Suppressor macrophage (primary cell): ENCODE measurements around the gene ACTR3.
"Not testable (repeated sequence)": the region's sequence is repeated elsewhere in the genome, so short reads cannot be mapped to it uniquely, and the experiment has no call there.

Source experiments
- DNase-seq, 4 experiments: peaks; one replicate each; pipeline ENCODE4 v3.0.0-alpha.2; 2020 to 2022
- total RNA-seq, 17 experiments: gene quantifications; one replicate each; lab custom pipeline; 2026; ENCODE audit warnings: mixed read lengths in 6 of 17, inconsistent platforms in 3 of 17; lab: John Stamatoyannopoulos, UW

ACTR3 gene
- 864 to 1,559 (median 1,154) reads per million in 17 experiments for total RNA-seq

GRCh38 chr2:113889471-113890252 lies at the start of gene ACTR3:
Gene ACTR3 (plus strand): TSS chr2:113890089. CDS start chr2:113890280, 191 bp downstream.
- peak; percentile 99 to 100 (median 100) for DNase-seq

- no peak for DNase-seq
Observed at GRCh38 chr2:113840518-113840917, 49.4 kb upstream of the ACTR3 start.

DNA sequence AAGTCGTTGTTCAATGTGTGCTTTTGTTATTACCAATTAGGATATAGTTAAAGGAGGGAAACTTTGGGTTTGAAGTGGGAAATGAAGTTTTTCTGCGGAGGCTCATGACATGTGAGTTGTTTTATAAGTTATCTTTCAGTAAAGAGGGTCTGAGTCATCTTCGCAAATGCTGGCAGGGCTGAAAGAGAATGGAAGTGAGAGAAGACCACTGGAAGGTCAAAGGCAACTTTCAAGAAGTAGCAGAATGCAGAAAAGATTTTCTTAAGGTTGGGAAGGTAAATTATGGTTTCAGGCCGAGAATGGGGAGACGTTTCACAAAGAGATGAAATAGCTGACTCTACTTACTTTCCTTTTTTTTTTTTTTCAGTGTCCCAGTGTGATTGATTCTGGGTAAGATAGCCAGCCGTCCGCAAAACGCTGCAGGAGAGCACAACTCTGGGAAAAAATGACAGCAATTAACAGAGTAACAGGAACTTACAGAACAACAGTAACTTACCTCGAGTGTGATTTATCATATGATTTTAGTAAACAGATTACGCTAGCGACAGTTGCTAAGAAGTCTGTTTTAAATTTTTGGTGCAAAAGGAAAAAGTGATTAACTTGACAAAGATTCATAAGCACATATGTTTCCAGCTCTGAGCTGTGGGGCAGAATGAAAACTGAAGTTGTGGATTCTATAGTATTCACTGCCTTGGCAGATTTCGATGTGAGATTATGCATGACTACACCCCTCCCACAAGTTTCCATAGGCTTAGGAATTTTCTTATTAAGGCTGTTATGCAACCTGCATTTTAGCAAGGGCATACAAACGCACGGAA lies 46.8 kb upstream of the ACTR3 start:
- no peak for DNase-seq

GRCh38 chr2:113843737-113844050 lies 46.2 kb upstream of the ACTR3 start:
- DNase-seq = not testable (repeated sequence)

DNA sequence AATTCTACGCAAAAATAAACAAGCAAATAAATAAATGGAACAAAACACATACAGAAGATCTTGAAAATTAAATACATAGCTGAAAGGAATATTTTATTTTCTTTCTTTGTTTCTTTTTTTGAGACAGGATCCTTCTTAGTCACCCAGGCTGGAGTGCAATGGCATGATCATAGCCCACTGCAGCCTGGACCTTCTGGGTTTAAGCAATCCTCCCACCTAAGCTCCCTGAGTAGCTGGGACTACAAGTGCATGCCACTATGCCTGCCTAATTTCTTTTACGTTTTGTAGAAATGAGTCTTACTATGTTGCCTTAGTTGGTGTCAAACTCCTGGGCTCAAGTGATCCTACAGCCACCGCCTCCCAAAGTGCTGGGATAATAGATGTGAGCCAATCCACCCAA lies 44.6 kb upstream of the ACTR3 start:
- DNase-seq = peak in 1 of 4 experiments; percentile 32

DNA sequence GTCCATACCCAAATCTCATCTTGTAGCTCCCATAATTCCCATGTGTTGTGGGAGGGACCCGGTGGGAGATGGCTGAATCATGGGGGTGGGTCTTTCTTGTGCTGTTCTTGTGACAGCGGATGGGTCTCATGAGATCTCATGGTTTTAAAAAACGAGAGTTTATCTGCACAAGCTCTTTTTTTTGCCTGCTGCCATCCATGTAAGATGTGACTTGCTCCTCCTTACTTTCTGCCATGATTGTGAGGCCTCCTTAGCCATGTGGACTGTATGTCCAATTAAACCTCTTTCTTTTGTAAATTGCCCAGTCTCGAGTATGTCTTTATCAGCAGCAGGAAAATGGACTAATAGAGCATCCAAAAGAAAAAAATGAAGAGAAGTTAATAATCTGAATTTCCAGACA lies 44.1 kb upstream of the ACTR3 start:
- DNase-seq = not testable (repeated sequence)

DNA sequence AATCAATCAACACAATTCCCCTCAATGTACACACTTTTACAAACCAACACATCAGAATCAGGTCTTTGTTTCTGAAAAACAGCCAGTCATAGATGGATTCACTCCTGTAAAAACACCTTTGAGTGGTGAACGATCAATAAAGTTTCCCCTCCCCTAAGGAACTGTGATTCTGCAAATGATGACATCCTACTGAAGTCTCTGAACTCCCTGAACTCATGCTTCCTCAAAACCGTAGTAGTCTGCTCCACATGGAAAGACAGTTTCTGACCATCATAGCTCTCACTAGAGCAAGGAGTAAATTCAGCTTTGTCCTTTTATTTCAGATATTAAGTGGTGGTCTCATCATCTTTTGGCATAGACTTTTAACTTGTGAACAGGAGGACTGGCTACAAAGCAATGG lies 43.5 kb upstream of the ACTR3 start:
- DNase-seq = peak in 3 of 4 experiments; percentile 52 to 71 (median 56)

DNA sequence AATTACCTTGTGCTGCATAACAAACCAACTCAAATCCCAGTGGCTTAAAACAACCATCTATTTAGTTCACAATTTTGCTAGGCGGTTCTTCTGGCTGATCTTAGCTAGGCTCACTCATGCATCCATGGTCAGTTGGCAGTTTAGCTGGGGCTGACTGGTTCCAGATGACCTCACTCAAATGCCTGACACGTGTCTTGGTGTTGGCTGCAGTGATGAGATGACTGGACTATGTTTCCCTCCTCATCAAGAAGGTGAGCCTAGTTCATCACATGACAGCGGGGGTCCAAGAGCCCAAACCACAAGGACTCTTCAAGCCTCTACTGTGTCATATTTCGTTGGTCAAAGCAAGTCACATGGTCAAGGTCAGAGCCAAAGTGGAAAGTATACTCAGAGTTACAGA lies 42.7 kb upstream of the ACTR3 start:
- peak in 1 of 4 experiments; percentile 66 for DNase-seq

DNA sequence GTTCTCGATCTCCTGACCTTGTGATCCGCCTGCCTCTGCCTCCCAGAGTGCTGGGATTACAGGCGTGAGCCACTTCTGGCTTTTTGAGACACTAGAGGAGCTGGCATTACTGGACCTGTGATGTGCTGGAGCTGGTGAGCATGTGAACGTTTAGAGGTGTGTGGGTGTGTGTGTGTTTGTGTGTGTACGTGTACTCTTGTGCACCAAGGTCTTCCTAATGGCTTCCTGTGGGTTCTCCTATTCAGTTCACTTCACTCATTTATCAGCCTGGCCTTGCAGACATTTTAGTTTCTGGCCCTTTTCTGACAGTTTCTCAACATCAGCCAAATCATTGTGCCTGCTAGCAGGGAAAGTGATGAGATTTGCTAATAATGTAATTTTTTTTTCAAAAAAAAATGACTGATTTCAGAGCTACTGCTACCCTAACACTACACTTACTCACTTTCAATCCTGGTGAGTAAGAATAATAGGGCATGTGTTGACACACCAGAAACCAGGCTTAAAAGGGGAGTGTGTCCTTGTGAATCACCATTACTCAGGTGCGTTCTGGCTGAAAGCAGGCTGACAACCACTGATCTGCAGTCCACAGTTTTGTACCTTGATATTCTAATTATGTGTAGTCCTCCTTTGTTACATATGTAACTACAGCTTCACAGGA lies 41.0 kb upstream of the ACTR3 start:
- DNase-seq = no peak

DNA sequence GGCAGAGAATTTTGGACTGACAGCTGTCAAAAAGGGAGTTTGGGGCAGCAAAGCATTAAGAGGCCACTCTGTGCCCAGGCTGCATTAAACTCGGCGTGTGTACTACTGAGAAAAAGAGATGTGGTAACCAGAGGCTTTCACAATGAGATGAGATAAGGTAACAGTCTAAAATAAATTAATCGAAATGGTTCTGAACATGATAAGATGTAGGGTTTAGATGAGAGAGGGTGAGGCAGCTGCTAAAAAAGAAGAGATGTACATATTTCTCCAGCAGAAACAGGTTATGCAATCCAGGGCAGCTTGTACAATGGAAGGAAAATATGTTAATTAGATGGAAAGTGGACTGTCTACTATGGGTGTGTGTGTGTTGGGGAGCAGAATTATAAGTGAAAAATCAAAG lies 39.2 kb upstream of the ACTR3 start:
- DNase-seq = no peak

GRCh38 chr2:113851640-113852039 lies 38.2 kb upstream of the ACTR3 start:
- DNase-seq = no peak

GRCh38 chr2:113854208-113854607 lies 35.7 kb upstream of the ACTR3 start:
- DNase-seq = no peak

GRCh38 chr2:113854970-113855740 lies 34.7 kb upstream of the ACTR3 start:
- peak; percentile 35 to 72 (median 63) for DNase-seq

- peak in 3 of 4 experiments; percentile 25 to 84 (median 82) for DNase-seq
Observed at GRCh38 chr2:113857464-113857863, 32.4 kb upstream of the ACTR3 start.

DNA sequence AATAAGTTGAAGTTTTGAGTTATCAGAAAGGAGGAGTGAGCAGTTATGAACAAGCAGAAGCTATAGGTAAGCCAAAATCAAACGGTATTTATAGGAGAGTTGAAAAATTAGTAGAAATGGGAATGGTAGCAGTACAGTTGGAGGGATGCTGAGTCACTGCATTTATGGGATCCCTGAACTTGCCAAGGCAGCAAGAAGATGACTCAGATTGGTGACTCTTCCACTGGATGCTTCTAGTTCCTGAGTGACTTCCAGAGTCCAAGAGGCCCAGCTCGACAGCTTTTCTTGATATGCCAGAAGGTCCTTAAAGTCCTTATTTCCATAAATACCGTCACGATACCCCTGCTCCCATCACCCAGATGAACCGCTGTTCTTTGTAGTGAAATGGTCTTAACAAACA lies 31.1 kb upstream of the ACTR3 start:
- DNase-seq = peak; percentile 67 to 90 (median 83)

DNA sequence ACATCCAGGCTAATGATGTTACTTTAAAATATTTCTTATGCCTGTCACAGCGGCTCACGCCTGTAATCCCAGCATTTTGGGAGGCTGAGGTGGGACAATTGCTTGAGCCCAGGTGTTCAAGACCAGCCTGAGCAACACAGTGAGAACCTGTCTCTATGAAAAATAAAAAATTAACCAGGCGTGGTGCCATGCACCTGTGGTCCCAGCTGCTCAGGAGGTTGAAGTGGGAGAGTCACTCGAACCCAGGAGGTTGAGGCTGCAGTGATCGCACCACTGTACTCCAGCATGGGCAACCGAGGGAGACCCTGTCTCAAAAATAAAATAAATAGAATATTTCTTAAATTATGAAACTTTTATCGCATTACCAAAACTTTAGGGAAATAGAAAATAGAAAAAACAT lies 28.1 kb upstream of the ACTR3 start:
- DNase-seq = no peak

GRCh38 chr2:113863144-113863543 lies 26.7 kb upstream of the ACTR3 start:
- DNase-seq = peak in 3 of 4 experiments; percentile 25 to 82 (median 78)

DNA sequence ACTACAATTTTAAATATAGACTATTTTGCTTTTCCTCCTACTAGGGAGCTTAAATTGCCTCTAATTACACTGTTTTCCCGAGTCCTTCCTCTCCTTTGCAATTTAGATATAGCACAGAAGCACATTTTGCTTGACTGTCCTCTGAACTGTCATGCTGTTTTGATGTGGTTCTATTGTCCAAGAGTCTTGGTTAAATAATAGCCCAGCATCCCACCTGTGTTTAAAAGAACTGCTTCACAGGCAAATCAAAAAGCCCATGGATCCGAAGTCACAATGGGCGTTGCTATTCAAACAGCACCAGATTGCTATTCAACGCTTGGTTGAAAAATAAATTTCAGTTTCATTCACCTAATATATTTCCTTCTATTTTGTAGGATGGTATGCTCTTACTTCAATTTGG lies 22.3 kb upstream of the ACTR3 start:
- no peak for DNase-seq

DNA sequence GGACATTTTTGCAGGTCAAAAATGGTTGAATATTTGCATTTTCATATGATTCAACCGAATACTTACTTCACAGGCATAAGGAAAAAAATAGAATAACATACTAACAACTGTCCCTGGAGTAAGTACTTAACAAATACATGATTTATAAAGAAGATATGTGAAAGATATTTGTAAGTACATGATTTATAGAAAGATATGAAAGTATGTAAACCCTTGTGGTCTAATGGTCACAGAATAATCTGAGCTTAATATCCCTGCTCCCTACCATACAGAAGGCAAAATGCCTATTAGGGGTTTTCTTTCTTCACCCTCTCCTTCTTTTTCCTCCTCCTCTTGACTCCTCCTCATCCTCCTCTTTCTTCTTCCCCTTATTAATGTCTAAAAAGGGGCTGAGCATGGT lies 20.6 kb upstream of the ACTR3 start:
- no peak for DNase-seq

- no peak for DNase-seq
Observed at GRCh38 chr2:113872201-113872600, 17.7 kb upstream of the ACTR3 start.

GRCh38 chr2:113873867-113874266 lies 16.0 kb upstream of the ACTR3 start:
- no peak for DNase-seq

- DNase-seq = peak in 2 of 4 experiments; percentile 47 to 48
Observed at GRCh38 chr2:113875135-113875534, 14.8 kb upstream of the ACTR3 start.
